Kasumi-1 (cell line): ENCODE measurements around the gene RPA1.

Experiments used
- DNase-seq, 2 experiments: peaks; one replicate each; lab custom pipeline; 2025; lab: John Stamatoyannopoulos, UW

The RPA1 gene

GRCh38 chr17:1908699-1909309, 79.0 kb downstream of the RPA1 start:
- peak; percentile 53 to 78 for DNase-seq

GRCh38 chr17:1909985-1910384, 80.2 kb downstream of the RPA1 start:
- no peak for DNase-seq

- no peak for DNase-seq
These were observed 82.3 kb downstream of the RPA1 start for GRCh38 chr17:1912146-1912545.

GRCh38 chr17:1913702-1914101, 83.9 kb downstream of the RPA1 start:
- DNase-seq: no peak

- DNase-seq: no peak
These were observed 84.9 kb downstream of the RPA1 start for GRCh38 chr17:1914661-1915083.

- DNase-seq: peak in 1 of 2 experiments; percentile 7
These were observed 86.1 kb downstream of the RPA1 start for GRCh38 chr17:1915889-1916288.

- no peak for DNase-seq
These were observed 86.5 kb downstream of the RPA1 start for GRCh38 chr17:1916316-1916715.

- peak in 1 of 2 experiments; percentile 2 for DNase-seq
These were observed 87.3 kb downstream of the RPA1 start for GRCh38 chr17:1916963-1917715.

GRCh38 chr17:1918346-1919162, 88.7 kb downstream of the RPA1 start:
- DNase-seq: no peak

- no peak for DNase-seq
These were observed 89.4 kb downstream of the RPA1 start for GRCh38 chr17:1919201-1919600.

GRCh38 chr17:1920948-1921351, 91.1 kb downstream of the RPA1 start:
- no peak for DNase-seq

- no peak for DNase-seq
These were observed 99.2 kb downstream of the RPA1 start for GRCh38 chr17:1928976-1929375.

GRCh38 chr17:1930337-1930645, 100.5 kb downstream of the RPA1 start:
- no peak for DNase-seq

GRCh38 chr17:1931844-1932579, 102.2 kb downstream of the RPA1 start:
- no peak for DNase-seq

- no peak for DNase-seq
These were observed 104.3 kb downstream of the RPA1 start for GRCh38 chr17:1933875-1934715.

- DNase-seq: no peak
These were observed 105.1 kb downstream of the RPA1 start for GRCh38 chr17:1934901-1935300.

GRCh38 chr17:1936766-1937165, 107.0 kb downstream of the RPA1 start:
- DNase-seq: no peak

- no peak for DNase-seq
These were observed 107.7 kb downstream of the RPA1 start for GRCh38 chr17:1937461-1937860.

GRCh38 chr17:1939981-1940809, 110.4 kb downstream of the RPA1 start:
- DNase-seq: no peak

GRCh38 chr17:1940810-1941185, 111.0 kb downstream of the RPA1 start:
- no peak for DNase-seq
